MM.1S (cell line): ENCODE measurements around the gene FREY1.

Experiments used
- DNase-seq: peaks from one replicate; pipeline ENCODE4 v3.0.0-alpha.2; 2015
- H2AFZ ChIP-seq: fragments of 300-600 bp; sonication (generic); 2 replicates; pipeline ENCODE4 v1.6.0; 2016; ENCODE audit warnings: antibody characterized with exemption, low read length
- H3F3A ChIP-seq: fragments of 300-600 bp; sonication (generic); 2 replicates; pipeline ENCODE4 v1.6.1; 2016; ENCODE audit warnings: mild to moderate bottlenecking, antibody characterized with exemption, low read length, moderate library complexity, mixed read lengths; ENCODE audit not compliant: insufficient read depth
- H3K27ac ChIP-seq: fragments of 300-600 bp; sonication (generic); 2 replicates; pipeline ENCODE4 v1.5.1; 2016; ENCODE audit warnings: mild to moderate bottlenecking, low read length
- H3K27me3 ChIP-seq: fragments of 300-600 bp; sonication (generic); replicated peaks from 2 replicates; pipeline ENCODE4 v1.6.0; 2016; ENCODE audit warnings: low read length; ENCODE audit not compliant: insufficient read depth
- H3K36me3 ChIP-seq: fragments of 300-600 bp; sonication (generic); replicated peaks from 2 replicates; pipeline ENCODE4 v1.6.1; 2016; ENCODE audit warnings: mild to moderate bottlenecking, low read length, mixed read lengths; ENCODE audit not compliant: insufficient read depth
- H3K4me1 ChIP-seq: fragments of 300-600 bp; sonication (generic); 2 replicates; pipeline ENCODE4 v1.6.1; 2016; ENCODE audit warnings: low read length, mixed read lengths
- H3K4me2 ChIP-seq: fragments of 300-600 bp; sonication (generic); 2 replicates; pipeline ENCODE4 v1.6.0; 2016; ENCODE audit warnings: low read depth, low read length
- H3K4me3 ChIP-seq: fragments of 300-600 bp; sonication (generic); 2 replicates; pipeline ENCODE4 v1.5.1; 2016; ENCODE audit warnings: low read length, mixed read lengths
- H3K79me2 ChIP-seq: fragments of 300-600 bp; sonication (generic); 2 replicates; pipeline ENCODE4 v1.6.1; 2016; ENCODE audit warnings: mixed run types, low read length, mixed read lengths
- H3K9ac ChIP-seq: fragments of 300-600 bp; sonication (generic); 2 replicates; pipeline ENCODE4 v1.6.1; 2016; ENCODE audit warnings: low read length, mixed read lengths
- H3K9me2 ChIP-seq: fragments of 300-600 bp; sonication (generic); replicated peaks from 2 replicates; pipeline ENCODE4 v1.6.1; 2016; ENCODE audit warnings: mild to moderate bottlenecking, low read length, mixed read lengths; ENCODE audit not compliant: insufficient read depth
- H3K9me3 ChIP-seq: fragments of 300-600 bp; sonication (generic); replicated peaks from 2 replicates; pipeline ENCODE4 v1.6.1; 2016; ENCODE audit warnings: mild to moderate bottlenecking, low read length, mixed read lengths; ENCODE audit not compliant: insufficient read depth
- H4K20me1 ChIP-seq: fragments of 300-600 bp; sonication (generic); 2 replicates; pipeline ENCODE4 v1.6.1; 2016; ENCODE audit warnings: mild to moderate bottlenecking, low read length, moderate library complexity, mixed read lengths; ENCODE audit not compliant: insufficient read depth
- CTCF ChIP-seq: fragments of 300-600 bp; sonication (generic); IDR thresholded peaks from 2 replicates; pipeline ENCODE4 v1.5.1; 2016; ENCODE audit warnings: antibody characterized with exemption, low read length, mixed read lengths
- EZH2 ChIP-seq: fragments of 300-600 bp; sonication (generic); optimal IDR thresholded peaks from 2 replicates; pipeline ENCODE3; 2017; ENCODE audit warnings: low read depth, mild to moderate bottlenecking, antibody characterized with exemption, low read length, mixed read lengths
- EZH2phosphoT487 ChIP-seq: fragments of 300-600 bp; sonication (generic); IDR thresholded peaks from 2 replicates; pipeline ENCODE4 v1.6.1; 2018; ENCODE audit warnings: antibody characterized with exemption, low read length

Gene FREY1

DNA sequence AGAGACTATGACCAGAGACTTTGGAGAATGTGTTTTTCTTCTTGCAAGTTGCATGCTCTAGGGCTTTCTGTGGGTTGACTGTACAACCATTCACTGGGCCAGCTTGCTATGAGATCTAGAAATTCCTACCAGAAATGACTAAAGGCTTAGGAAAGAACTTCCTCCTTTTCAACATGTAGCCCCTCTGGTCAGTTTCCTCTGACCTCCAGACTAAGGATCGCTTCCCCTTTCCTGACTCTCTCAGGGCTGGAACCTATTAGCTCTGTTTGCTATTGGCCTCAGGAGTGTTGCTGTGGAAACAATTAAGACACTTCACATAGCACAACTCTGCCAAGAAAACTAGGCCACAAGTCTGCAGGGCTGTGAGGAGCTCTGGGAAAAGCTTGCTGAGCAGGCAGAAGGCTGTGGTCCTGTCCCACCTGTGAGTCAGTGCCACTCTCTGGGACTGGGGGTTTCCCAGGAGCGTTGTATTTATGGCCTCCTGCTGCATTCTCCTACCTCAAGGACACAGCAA lies 49.1 kb downstream of the FREY1 start:
- Histone ChIP-seq H3K4me3 (no peak overlapping the region), H3K9me3 (no peaks in the 10 kb centered on the region), H3K9me2 (no peaks in the 10 kb centered on the region), H3K27me3 (no peaks in the 10 kb centered on the region), H3K79me2 (peaks cover 32% of the 10 kb centered on the region), H3K9ac (no peak overlapping the region), H3K4me2 (no peak overlapping the region), H3K36me3 (peaks cover 9% of the 10 kb centered on the region; the same call in 1 of the 2 replicates), H4K20me1 (0 out of 2 replicates have a peak, but pooled peaks cover 3% of the 10 kb centered on the region), H2AFZ (no peak overlapping the region), H3K27ac (no peak overlapping the region), H3F3A (peaks cover 7% of the 10 kb centered on the region), H3K4me1 (peaks cover 8% of the 10 kb centered on the region)
- no peak for DNase-seq
- TF ChIP-seq CTCF = no peak
- TF ChIP-seq EZH2phosphoT487 = no peak
- no peak for TF ChIP-seq EZH2
